ENCODE results near the gene RNF151.
"Not testable (repeated sequence)": the region's sequence is repeated elsewhere in the genome, so short reads cannot be mapped to it uniquely, and the experiment has no call there.

RNF151 gene

DNA sequence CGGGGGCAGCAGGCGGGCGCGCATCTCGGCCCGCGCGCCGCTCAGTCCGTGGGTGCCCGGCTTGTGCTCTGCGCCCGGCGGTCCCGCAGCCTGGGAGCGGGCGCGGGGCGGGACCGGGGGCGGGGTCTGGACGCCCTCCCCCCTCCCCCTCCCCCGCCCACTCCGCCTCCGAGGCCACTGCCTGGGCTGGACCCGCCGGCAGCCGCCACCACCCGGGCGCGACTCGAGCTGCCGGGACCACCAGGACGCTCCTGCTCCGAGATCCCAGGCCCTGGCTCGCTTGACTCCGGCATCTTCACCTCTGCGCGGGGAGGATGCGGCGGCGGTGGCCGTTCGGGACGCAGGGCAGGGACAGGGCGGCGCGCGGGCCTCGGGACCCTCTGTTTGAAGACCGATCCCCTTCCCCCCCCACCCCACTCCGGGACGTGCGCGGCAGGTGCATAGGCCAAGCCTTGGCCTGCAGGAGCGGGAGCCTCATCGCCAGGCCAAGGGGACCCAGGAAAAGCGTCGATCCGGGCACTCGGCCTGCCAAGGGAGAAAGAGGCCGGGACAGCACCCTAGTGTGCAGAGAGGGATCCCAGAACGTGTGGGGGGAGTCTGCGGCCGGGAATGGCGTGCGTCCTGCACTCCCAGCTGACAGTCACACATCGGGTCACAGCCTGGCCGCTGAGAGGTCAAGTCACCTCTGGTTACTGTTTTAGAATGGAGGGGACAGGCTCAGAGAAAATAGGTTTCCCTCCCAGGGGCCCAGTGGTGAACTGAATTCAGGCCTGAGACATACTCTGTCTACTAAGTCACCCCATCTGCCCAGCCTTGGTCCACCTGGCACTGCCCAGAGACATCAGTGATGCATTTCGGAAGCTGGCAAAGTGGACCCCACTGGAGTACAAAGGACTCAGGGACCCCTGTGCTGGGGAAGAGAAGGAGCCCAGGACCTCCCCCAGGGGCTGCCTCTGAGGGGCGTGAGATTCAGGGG lies 48.0 kb upstream of the RNF151 start, which contains the start of gene HS3ST6:
HS3ST6 (minus strand) TSS at position 65 of the 976 bp plus-strand sequence. CDS start 92 bp downstream, outside the sequence.
- Histone ChIP-seq H3K4me3 (ENCODE audit: low read length) (no peak within 1 kb of the TSS), H3K4me1 (ENCODE audit: low read length) (no peaks in the 10 kb centered on the region), H2AFZ (ENCODE audit: low read depth, low read length) (no peak within 1 kb of the TSS), H3K4me2 (ENCODE audit: low read length) (no peak within 1 kb of the TSS), H3K27ac (ENCODE audit: low read length) (no peak within 1 kb of the TSS), H3K36me3 (replicated peaks; ENCODE audit: low read depth, low read length) (no peaks in the 10 kb centered on the region), H3K9ac (ENCODE audit: low read length) (no peak within 1 kb of the TSS), H3K79me2 (ENCODE audit: low read length) (no peaks in the 10 kb centered on the region), H3K27me3 (ENCODE audit: low read depth, low read length) (peaks cover 8% of the 10 kb centered on the region; the same call in 1 of the 2 replicates), H3K9me3 (ENCODE audit: insufficient read depth, low read length) (no peaks in the 10 kb centered on the region), H4K20me1 (ENCODE audit: insufficient read depth, low read length) (no peaks in the 10 kb centered on the region)
- TF ChIP-seq EZH2phosphoT487 (IDR thresholded peaks at IDR 0.05; ENCODE audit: low read depth): no peak

DNA sequence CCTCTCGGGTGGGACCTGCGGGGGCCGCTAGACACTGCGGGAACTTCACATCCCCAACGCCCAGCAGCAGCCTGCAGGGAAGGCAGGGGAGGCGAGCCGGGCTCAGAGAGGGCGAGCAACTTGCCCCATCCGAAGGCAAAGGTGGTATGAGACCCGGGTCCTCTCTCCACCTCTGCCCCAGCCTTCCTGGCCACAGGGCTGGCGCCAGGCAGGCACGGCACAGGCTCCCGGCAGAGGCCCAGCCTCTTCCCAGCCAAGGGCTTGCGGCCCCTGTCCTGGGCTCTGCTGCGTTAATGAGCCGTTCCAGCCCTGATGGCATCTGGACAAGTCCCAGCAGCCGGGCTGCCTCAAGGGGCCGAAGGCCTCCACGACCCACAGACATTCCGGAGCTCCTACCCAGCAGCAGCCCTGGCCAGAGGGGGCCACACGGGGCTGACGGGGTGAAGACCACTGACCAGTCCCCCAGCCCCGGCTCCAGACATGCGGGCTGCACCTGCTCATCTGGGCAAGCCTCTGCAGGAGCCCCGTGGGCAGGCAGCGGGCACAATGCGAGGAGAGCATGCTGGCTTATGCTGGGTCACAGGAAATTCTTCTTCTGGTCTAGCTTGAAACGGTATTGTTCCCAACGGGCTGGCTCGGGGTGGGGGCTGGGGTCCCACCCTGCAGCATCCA lies 47.2 kb upstream of the RNF151 start:
- TF ChIP-seq, protein P1, sequence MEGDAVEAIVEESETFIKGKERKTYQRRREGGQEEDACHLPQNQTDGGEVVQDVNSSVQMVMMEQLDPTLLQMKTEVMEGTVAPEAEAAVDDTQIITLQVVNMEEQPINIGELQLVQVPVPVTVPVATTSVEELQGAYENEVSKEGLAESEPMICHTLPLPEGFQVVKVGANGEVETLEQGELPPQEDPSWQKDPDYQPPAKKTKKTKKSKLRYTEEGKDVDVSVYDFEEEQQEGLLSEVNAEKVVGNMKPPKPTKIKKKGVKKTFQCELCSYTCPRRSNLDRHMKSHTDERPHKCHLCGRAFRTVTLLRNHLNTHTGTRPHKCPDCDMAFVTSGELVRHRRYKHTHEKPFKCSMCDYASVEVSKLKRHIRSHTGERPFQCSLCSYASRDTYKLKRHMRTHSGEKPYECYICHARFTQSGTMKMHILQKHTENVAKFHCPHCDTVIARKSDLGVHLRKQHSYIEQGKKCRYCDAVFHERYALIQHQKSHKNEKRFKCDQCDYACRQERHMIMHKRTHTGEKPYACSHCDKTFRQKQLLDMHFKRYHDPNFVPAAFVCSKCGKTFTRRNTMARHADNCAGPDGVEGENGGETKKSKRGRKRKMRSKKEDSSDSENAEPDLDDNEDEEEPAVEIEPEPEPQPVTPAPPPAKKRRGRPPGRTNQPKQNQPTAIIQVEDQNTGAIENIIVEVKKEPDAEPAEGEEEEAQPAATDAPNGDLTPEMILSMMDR (IDR thresholded peaks at IDR 0.05; ENCODE audit: low read depth, low read length): no peak
- TF ChIP-seq EZH2phosphoT487 (IDR thresholded peaks at IDR 0.05; ENCODE audit: low read depth): no peak
- H3K27ac ChIP-seq (ENCODE audit: low read length): no peak overlapping the region
- no peaks in the 10 kb centered on the region for H3K9me3 ChIP-seq (ENCODE audit: insufficient read depth, low read length)
- H3K36me3 ChIP-seq (replicated peaks; ENCODE audit: low read depth, low read length): no peaks in the 10 kb centered on the region
- H2AFZ ChIP-seq (ENCODE audit: low read depth, low read length): no peak overlapping the region
- no peak overlapping the region for H3K4me3 ChIP-seq (ENCODE audit: low read length)
- H3K79me2 ChIP-seq (ENCODE audit: low read length): no peaks in the 10 kb centered on the region
- H4K20me1 ChIP-seq (ENCODE audit: insufficient read depth, low read length): no peaks in the 10 kb centered on the region
- peaks cover 8% of the 10 kb centered on the region; the same call in 1 of the 2 replicates for H3K27me3 ChIP-seq (ENCODE audit: low read depth, low read length)
- no peak overlapping the region for H3K9ac ChIP-seq (ENCODE audit: low read length)
- H3K4me1 ChIP-seq (ENCODE audit: low read length): no peaks in the 10 kb centered on the region
- H3K4me2 ChIP-seq (ENCODE audit: low read length): no peak overlapping the region

- not testable (repeated sequence) for H3K36me3 ChIP-seq (replicated peaks; ENCODE audit: low read depth, low read length); H3K9me3 ChIP-seq (ENCODE audit: insufficient read depth, low read length); H3K4me2 ChIP-seq (ENCODE audit: low read length); H3K9ac ChIP-seq (ENCODE audit: low read length); H3K4me3 ChIP-seq (ENCODE audit: low read length); H4K20me1 ChIP-seq (ENCODE audit: insufficient read depth, low read length); H2AFZ ChIP-seq (ENCODE audit: low read depth, low read length); H3K27me3 ChIP-seq (ENCODE audit: low read depth, low read length); H3K4me1 ChIP-seq (ENCODE audit: low read length); H3K79me2 ChIP-seq (ENCODE audit: low read length); H3K27ac ChIP-seq (ENCODE audit: low read length)
These were observed 46.5 kb upstream of the RNF151 start for GRCh38 chr16:1920122-1920521.

DNA sequence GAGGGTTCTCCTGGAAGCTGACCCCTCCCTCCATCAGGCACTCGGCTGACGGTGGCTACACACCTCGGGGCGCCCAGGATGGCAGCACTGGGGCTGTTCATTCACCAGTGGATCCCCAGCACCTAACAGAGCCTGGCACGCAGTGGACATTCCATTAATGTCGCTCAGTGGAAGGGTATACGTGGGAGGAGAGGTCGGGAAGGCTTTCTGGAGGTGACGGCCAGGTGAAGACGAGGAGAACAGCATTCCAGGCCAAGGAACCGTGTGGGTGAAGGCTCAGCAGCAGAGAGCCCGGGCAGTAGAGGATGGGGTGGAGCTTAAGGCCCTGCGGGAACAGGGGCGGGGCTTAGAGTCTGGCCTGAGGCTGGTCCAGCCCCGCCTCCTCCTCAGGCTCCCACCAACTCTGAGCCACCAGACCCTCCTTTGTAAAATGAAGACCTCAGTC lies 45.9 kb upstream of the RNF151 start:
- Histone ChIP-seq H3K4me2 (ENCODE audit: low read length) (peak overlapping the region; percentile 55), H3K27ac (ENCODE audit: low read length) (no peak overlapping the region), H3K79me2 (ENCODE audit: low read length) (no peaks in the 10 kb centered on the region), H3K36me3 (replicated peaks; ENCODE audit: low read depth, low read length) (no peaks in the 10 kb centered on the region), H3K4me3 (ENCODE audit: low read length) (peak overlapping the region; percentile 60), H3K9me3 (ENCODE audit: insufficient read depth, low read length) (no peaks in the 10 kb centered on the region), H3K4me1 (ENCODE audit: low read length) (no peaks in the 10 kb centered on the region), H4K20me1 (ENCODE audit: insufficient read depth, low read length) (no peaks in the 10 kb centered on the region), H3K9ac (ENCODE audit: low read length) (no peak overlapping the region), H3K27me3 (ENCODE audit: low read depth, low read length) (peaks cover 8% of the 10 kb centered on the region; the same call in 1 of the 2 replicates), H2AFZ (ENCODE audit: low read depth, low read length) (no peak overlapping the region)
- TF ChIP-seq, protein P1 (IDR thresholded peaks at IDR 0.05; ENCODE audit: low read depth, low read length): no peak
- TF ChIP-seq EZH2phosphoT487 (IDR thresholded peaks at IDR 0.05; ENCODE audit: low read depth): no peak

All from OCI-LY3 (cell line).